Mesenchymal stem cell (in vitro differentiated cells and primary cell): Measurements from ENCODE around the gene NUDT9.
"Not testable (repeated sequence)": the region's sequence is repeated elsewhere in the genome, so short reads cannot be mapped to it uniquely, and the experiment has no call there.

ENCODE experiments used
- DNase-seq: peaks from one replicate; pipeline ENCODE4 v3.0.0-alpha.2; 2013
- H2AFZ ChIP-seq: one replicate; pipeline ENCODE4 v1.6.1; 2013; ENCODE audit warnings: low read depth, mild to moderate bottlenecking, control low read depth, inconsistent platforms, low read length, moderate library complexity
- H2AK5ac ChIP-seq: 2 replicates; pipeline ENCODE4 v1.6.1; 2013; ENCODE audit warnings: low read length, moderate library complexity, mild to moderate bottlenecking, inconsistent platforms; ENCODE audit not compliant: severe bottlenecking
- H2BK120ac ChIP-seq: one replicate; pipeline ENCODE4 v1.6.1; 2013; ENCODE audit warnings: low read depth, mild to moderate bottlenecking, inconsistent platforms, low read length, moderate library complexity
- H2BK12ac ChIP-seq, 2 experiments: one replicate each; pipeline ENCODE4 v1.6.1; 2013; ENCODE audit warnings: inconsistent platforms in 2 of 2, low read length in 2 of 2, mild to moderate bottlenecking in 2 of 2, moderate library complexity in 2 of 2, control low read depth in 1 of 2
- H2BK15ac ChIP-seq: one replicate; pipeline ENCODE4 v1.6.1; 2013; ENCODE audit warnings: mild to moderate bottlenecking, low read depth, inconsistent platforms; ENCODE audit not compliant: poor library complexity, severe bottlenecking
- H2BK5ac ChIP-seq: 2 replicates; pipeline ENCODE4 v1.6.1; 2013; ENCODE audit warnings: low read depth, mild to moderate bottlenecking, low read length, control low read depth, inconsistent platforms; ENCODE audit not compliant: poor library complexity, severe bottlenecking
- H3K14ac ChIP-seq, 2 experiments: one replicate each; pipeline ENCODE4 v1.6.1; 2013; ENCODE audit warnings: inconsistent platforms in 2 of 2, low read length in 2 of 2, control low read depth in 1 of 2, mild to moderate bottlenecking in 1 of 2, moderate library complexity in 1 of 2
- H3K18ac ChIP-seq, 2 experiments: one replicate each; pipeline ENCODE4 v1.6.1; 2013; ENCODE audit warnings: inconsistent platforms in 2 of 2, low read length in 2 of 2, control low read depth in 1 of 2, low read depth in 1 of 2, mild to moderate bottlenecking in 1 of 2
- H3K23ac ChIP-seq, 2 experiments: one replicate each; pipeline ENCODE4 v1.6.1; 2013; ENCODE audit warnings: inconsistent platforms in 2 of 2, low read length in 2 of 2, mild to moderate bottlenecking in 2 of 2, moderate library complexity in 2 of 2, control low read depth in 1 of 2
- H3K27ac ChIP-seq: 2 replicates; pipeline ENCODE4 v1.5.1; 2013; ENCODE audit warnings: mild to moderate bottlenecking, moderate library complexity, low read length, control low read depth, inconsistent platforms; ENCODE audit not compliant: poor library complexity, severe bottlenecking
- H3K27me3 ChIP-seq, 2 experiments: 2 replicates each; pipeline versions ENCODE4 v1.6.1 to v1.7.0; 2013; ENCODE audit warnings: low read length in 2 of 2, mild to moderate bottlenecking in 2 of 2, moderate library complexity in 2 of 2, control low read depth in 1 of 2, inconsistent platforms in 1 of 2; ENCODE audit not compliant: control insufficient read depth in 1 of 2, insufficient read depth in 1 of 2
- H3K36me3 ChIP-seq, 2 experiments: 2 replicates each; pipeline versions ENCODE4 v1.6.1 to v1.7.0; 2013; ENCODE audit warnings: low read length in 2 of 2, control low read depth in 1 of 2, inconsistent platforms in 1 of 2, low read depth in 1 of 2, mild to moderate bottlenecking in 1 of 2; ENCODE audit not compliant: insufficient read depth in 2 of 2, control insufficient read depth in 1 of 2
- H3K4ac ChIP-seq, 2 experiments: one replicate each; pipeline ENCODE4 v1.6.1; 2013; ENCODE audit warnings: inconsistent platforms in 2 of 2, low read length in 2 of 2, mild to moderate bottlenecking in 2 of 2, moderate library complexity in 2 of 2, control low read depth in 1 of 2, low read depth in 1 of 2
- H3K4me1 ChIP-seq: 2 replicates; pipeline ENCODE4 v1.6.1; 2013; ENCODE audit warnings: low read depth, low read length, control low read depth; ENCODE audit not compliant: control insufficient read depth, insufficient read depth
- H3K4me2 ChIP-seq: 2 replicates; pipeline ENCODE4 v1.6.1; 2013; ENCODE audit warnings: low read length, mild to moderate bottlenecking, inconsistent platforms; ENCODE audit not compliant: poor library complexity, severe bottlenecking
- H3K4me3 ChIP-seq, 2 experiments: 2 replicates each; pipeline versions ENCODE4 v1.5.1 to v1.7.0; 2013; ENCODE audit warnings: low read length in 2 of 2, mild to moderate bottlenecking in 2 of 2, control low read depth in 1 of 2, low read depth in 1 of 2; ENCODE audit not compliant: insufficient read depth in 1 of 2
- H3K79me1 ChIP-seq: replicated peaks from 2 replicates; pipeline ENCODE4 v1.6.1; 2013; ENCODE audit warnings: mild to moderate bottlenecking, control low read depth, low read length, inconsistent platforms; ENCODE audit not compliant: poor library complexity, severe bottlenecking
- H3K9ac ChIP-seq: 2 replicates; pipeline ENCODE4 v1.7.0; 2013; ENCODE audit warnings: mild to moderate bottlenecking, low read length, moderate library complexity
- H3K9me3 ChIP-seq: 2 replicates; pipeline ENCODE4 v1.7.0; 2013; ENCODE audit warnings: mild to moderate bottlenecking, low read length; ENCODE audit not compliant: control insufficient read depth
- H4K8ac ChIP-seq: one replicate; pipeline ENCODE4 v1.6.1; 2013; ENCODE audit warnings: inconsistent platforms, mild to moderate bottlenecking, low read length, moderate library complexity
- H4K91ac ChIP-seq: one replicate; pipeline ENCODE4 v1.6.1; 2013; ENCODE audit warnings: mild to moderate bottlenecking, low read length, inconsistent platforms
- WGBS: methylation state at CpG from one replicate; pipeline ENCODE4 v1.1.7; 2013; ENCODE audit warnings: mixed read lengths; 5-methylcytosine and 5-hydroxymethylcytosine counted together

Gene NUDT9

GRCh38 chr4:87399148-87399547, 23.2 kb upstream of the NUDT9 start:
- Histone ChIP-seq H3K4ac (no peak overlapping the region), H3K27me3 (no peaks in the 10 kb centered on the region), H3K27ac (no peak overlapping the region), H2AK5ac (no peak overlapping the region), H2AFZ (no peak overlapping the region), H3K23ac (no peak overlapping the region), H3K4me1 (no peaks in the 10 kb centered on the region), H3K9ac (no peak overlapping the region), H2BK120ac (no peak overlapping the region), H2BK12ac (no peak overlapping the region), H2BK15ac (no peak overlapping the region), H3K18ac (no peak overlapping the region), H4K8ac (no peak overlapping the region), H3K14ac (no peak overlapping the region), H3K9me3 (no peaks in the 10 kb centered on the region), H3K36me3 (no peaks in the 10 kb centered on the region), H3K79me1 (no peaks in the 10 kb centered on the region), H4K91ac (no peak overlapping the region), H3K4me3 (no peak overlapping the region), H3K4me2 (no peak overlapping the region), H2BK5ac (no peak overlapping the region)
- DNase-seq: no peak
- 91% methylated on average over 3 of the region's 3 CpGs for WGBS

DNA sequence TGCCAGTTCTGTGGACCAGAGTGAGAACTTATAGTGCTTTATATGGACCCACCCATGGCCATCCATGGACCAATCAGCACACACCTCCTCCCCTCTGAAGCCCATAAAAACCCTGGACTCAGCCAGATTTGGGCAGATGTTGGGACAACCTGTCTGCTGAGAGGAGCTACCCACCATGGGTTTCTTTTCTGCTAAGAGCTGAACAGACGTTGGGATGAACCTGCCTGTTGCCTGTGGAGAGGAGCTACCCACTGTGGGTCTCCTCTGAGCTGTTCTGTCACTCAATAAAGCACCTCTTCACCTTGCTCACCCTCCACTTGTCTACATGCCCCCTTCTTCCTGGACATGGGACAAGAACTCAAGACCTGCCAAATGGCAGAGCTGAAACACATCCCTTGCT, 22.4 kb upstream of the NUDT9 start:
- H3K4me3 ChIP-seq: no peak overlapping the region
- H2BK5ac ChIP-seq: no peak overlapping the region
- no peak overlapping the region for H2AK5ac ChIP-seq
- no peak overlapping the region for H3K9ac ChIP-seq
- H2BK15ac ChIP-seq: no peak overlapping the region
- no peaks in the 10 kb centered on the region for H3K36me3 ChIP-seq
- no peaks in the 10 kb centered on the region for H3K4me1 ChIP-seq
- no peak overlapping the region for H3K27ac ChIP-seq
- H3K9me3 ChIP-seq: no peaks in the 10 kb centered on the region
- no peak overlapping the region for H2AFZ ChIP-seq
- no peak overlapping the region for H3K18ac ChIP-seq
- DNase-seq: no peak
- H3K27me3 ChIP-seq: no peaks in the 10 kb centered on the region
- H4K91ac ChIP-seq: no peak overlapping the region
- H3K14ac ChIP-seq: no peak overlapping the region
- 60% methylated on average over 1 of the region's 1 CpG for WGBS
- no peak overlapping the region for H4K8ac ChIP-seq
- H3K4me2 ChIP-seq: no peak overlapping the region
- H3K4ac ChIP-seq: no peak overlapping the region
- no peak overlapping the region for H3K23ac ChIP-seq
- no peak overlapping the region for H2BK12ac ChIP-seq
- H2BK120ac ChIP-seq: no peak overlapping the region
- no peaks in the 10 kb centered on the region for H3K79me1 ChIP-seq

DNA sequence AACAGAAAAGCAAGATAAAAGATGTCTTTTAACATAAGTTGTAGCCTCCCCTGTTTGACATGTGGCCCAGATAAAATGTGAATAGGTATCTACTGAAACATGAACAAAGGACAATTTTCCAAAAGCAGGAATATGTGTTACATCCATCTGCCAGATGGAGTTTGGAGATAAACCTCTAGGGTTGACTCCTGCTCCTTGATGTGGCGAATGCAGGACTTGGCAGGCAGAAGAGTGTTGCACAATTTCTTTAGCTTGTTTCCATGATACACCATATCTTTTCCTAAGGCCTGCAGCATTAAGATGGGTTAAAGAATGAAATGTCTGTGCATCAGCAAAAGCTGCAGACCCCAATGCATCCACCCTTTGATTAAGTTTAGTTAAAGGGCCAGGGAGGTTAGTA, 18.6 kb upstream of the NUDT9 start:
- H3K9me3 ChIP-seq, H4K91ac ChIP-seq, H3K36me3 ChIP-seq, H3K14ac ChIP-seq, H2BK15ac ChIP-seq, H4K8ac ChIP-seq, H3K27me3 ChIP-seq, H3K9ac ChIP-seq, H3K27ac ChIP-seq, H2AK5ac ChIP-seq, H3K18ac ChIP-seq, H3K4me1 ChIP-seq, H2BK5ac ChIP-seq, H2BK12ac ChIP-seq, H3K4ac ChIP-seq, H3K23ac ChIP-seq, H3K4me3 ChIP-seq, H2BK120ac ChIP-seq, H3K4me2 ChIP-seq, H3K79me1 ChIP-seq, H2AFZ ChIP-seq: not testable (repeated sequence)
- 100% methylated on average over 1 of the region's 1 CpG for WGBS
- peak; percentile 35 for DNase-seq

- no peak for DNase-seq
- H3K4me3 ChIP-seq: no peak overlapping the region
These were observed 17.1 kb upstream of the NUDT9 start for GRCh38 chr4:87405211-87405820.

More at GRCh38 chr4:87405211-87405820, 17.1 kb upstream of the NUDT9 start:
- Histone ChIP-seq H2AFZ (no peak overlapping the region), H3K14ac (no peak overlapping the region), H3K18ac (no peak overlapping the region), H2BK12ac (no peak overlapping the region), H2AK5ac (no peak overlapping the region), H3K9me3 (no peaks in the 10 kb centered on the region), H4K91ac (no peak overlapping the region), H3K4me1 (no peaks in the 10 kb centered on the region), H3K27ac (no peak overlapping the region), H3K27me3 (peaks cover 0 to 3% of the 10 kb centered on the region in 2 experiments), H2BK5ac (no peak overlapping the region), H2BK15ac (no peak overlapping the region), H3K23ac (no peak overlapping the region), H3K9ac (no peak overlapping the region), H3K79me1 (no peaks in the 10 kb centered on the region), H3K4me2 (no peak overlapping the region), H3K36me3 (no peaks in the 10 kb centered on the region), H3K4ac (no peak overlapping the region), H4K8ac (no peak overlapping the region), H2BK120ac (no peak overlapping the region)
- WGBS: 97% methylated on average over 4 of the region's 5 CpGs
